HEK293 (cell line): Measurements from ENCODE around the gene ARSD.
"Not testable (repeated sequence)": the region's sequence is repeated elsewhere in the genome, so short reads cannot be mapped to it uniquely, and the experiment has no call there.

Source experiments
- CTCF ChIP-seq: fragments of 450-650 bp; formaldehyde crosslinking; IDR thresholded peaks from 2 replicates; pipeline ENCODE4 v1.5.1; 2016; ENCODE audit warnings: missing biosample characterization, missing genetic modification characterization
- HOXD13 ChIP-seq: sonication (generic); formaldehyde crosslinking; IDR thresholded peaks from 2 replicates; pipeline ENCODE4 v1.8.0; 2022; ENCODE audit warnings: missing genetic modification reagents, borderline replicate concordance
- KLF1 ChIP-seq: fragments of 450-650 bp; formaldehyde crosslinking; IDR thresholded peaks from 2 replicates; pipeline ENCODE4 v1.5.1; 2016; ENCODE audit warnings: missing biosample characterization, missing genetic modification characterization
- SP2 ChIP-seq: fragments of 450-650 bp; formaldehyde crosslinking; IDR thresholded peaks from 2 replicates; pipeline ENCODE4 v1.5.1; 2016; ENCODE audit warnings: missing biosample characterization, missing genetic modification characterization
- TRIM28 ChIP-seq: IDR thresholded peaks from 2 replicates; pipeline ENCODE4 v1.6.1; 2011; ENCODE audit warnings: low read length, control low read depth, borderline replicate concordance
- ZNF114 ChIP-seq: fragments of 450-650 bp; formaldehyde crosslinking; IDR thresholded peaks from 2 replicates; pipeline ENCODE4 v1.5.0; 2017; ENCODE audit warnings: missing biosample characterization, missing genetic modification characterization
- ZNF138 ChIP-seq: fragments of 450-650 bp; formaldehyde crosslinking; IDR thresholded peaks from 2 replicates; pipeline ENCODE4 v1.5.1; 2016; ENCODE audit warnings: missing biosample characterization, missing genetic modification characterization, borderline replicate concordance
- ZNF24 ChIP-seq: fragments of 450-650 bp; formaldehyde crosslinking; IDR thresholded peaks from 2 replicates; pipeline ENCODE4 v1.5.1; 2016; ENCODE audit warnings: missing biosample characterization, missing genetic modification characterization
- ZNF350 ChIP-seq: fragments of 450-650 bp; formaldehyde crosslinking; IDR thresholded peaks from 2 replicates; pipeline ENCODE4 v1.5.0; 2017; ENCODE audit warnings: missing biosample characterization, mild to moderate bottlenecking, missing genetic modification characterization
- ZNF473 ChIP-seq: fragments of 450-650 bp; formaldehyde crosslinking; IDR thresholded peaks from 2 replicates; pipeline ENCODE4 v1.5.1; 2017; ENCODE audit warnings: missing biosample characterization, missing genetic modification characterization
- TF ChIP-seq, protein P1 (sequence below): fragments of 450-650 bp; formaldehyde crosslinking; IDR thresholded peaks from 2 replicates; pipeline ENCODE4 v1.5.1; 2016; ENCODE audit warnings: missing biosample characterization, missing genetic modification characterization
- TF ChIP-seq, protein P2 (sequence below): fragments of 450-650 bp; formaldehyde crosslinking; IDR thresholded peaks from 2 replicates; pipeline ENCODE4 v1.5.1; 2016; ENCODE audit warnings: missing biosample characterization, missing genetic modification characterization

GRCh38 chrX:2978639-2979038 lies 49.5 kb upstream of the ARSD start:
- TF ChIP-seq CTCF (tag by site-specific recombination); ZNF114 (tag by site-specific recombination); ZNF24 (tag by site-specific recombination); KLF1 (tag by site-specific recombination); ZNF138 (tag by site-specific recombination); ZNF350; TRIM28; SP2 (tag by site-specific recombination); ZNF473 (tag by site-specific recombination); HOXD13 (CRISPR knock-in tag): not testable (repeated sequence)
- TF ChIP-seq, protein P1, sequence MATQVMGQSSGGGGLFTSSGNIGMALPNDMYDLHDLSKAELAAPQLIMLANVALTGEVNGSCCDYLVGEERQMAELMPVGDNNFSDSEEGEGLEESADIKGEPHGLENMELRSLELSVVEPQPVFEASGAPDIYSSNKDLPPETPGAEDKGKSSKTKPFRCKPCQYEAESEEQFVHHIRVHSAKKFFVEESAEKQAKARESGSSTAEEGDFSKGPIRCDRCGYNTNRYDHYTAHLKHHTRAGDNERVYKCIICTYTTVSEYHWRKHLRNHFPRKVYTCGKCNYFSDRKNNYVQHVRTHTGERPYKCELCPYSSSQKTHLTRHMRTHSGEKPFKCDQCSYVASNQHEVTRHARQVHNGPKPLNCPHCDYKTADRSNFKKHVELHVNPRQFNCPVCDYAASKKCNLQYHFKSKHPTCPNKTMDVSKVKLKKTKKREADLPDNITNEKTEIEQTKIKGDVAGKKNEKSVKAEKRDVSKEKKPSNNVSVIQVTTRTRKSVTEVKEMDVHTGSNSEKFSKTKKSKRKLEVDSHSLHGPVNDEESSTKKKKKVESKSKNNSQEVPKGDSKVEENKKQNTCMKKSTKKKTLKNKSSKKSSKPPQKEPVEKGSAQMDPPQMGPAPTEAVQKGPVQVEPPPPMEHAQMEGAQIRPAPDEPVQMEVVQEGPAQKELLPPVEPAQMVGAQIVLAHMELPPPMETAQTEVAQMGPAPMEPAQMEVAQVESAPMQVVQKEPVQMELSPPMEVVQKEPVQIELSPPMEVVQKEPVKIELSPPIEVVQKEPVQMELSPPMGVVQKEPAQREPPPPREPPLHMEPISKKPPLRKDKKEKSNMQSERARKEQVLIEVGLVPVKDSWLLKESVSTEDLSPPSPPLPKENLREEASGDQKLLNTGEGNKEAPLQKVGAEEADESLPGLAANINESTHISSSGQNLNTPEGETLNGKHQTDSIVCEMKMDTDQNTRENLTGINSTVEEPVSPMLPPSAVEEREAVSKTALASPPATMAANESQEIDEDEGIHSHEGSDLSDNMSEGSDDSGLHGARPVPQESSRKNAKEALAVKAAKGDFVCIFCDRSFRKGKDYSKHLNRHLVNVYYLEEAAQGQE, result not testable (repeated sequence)
- TF ChIP-seq, protein P2, sequence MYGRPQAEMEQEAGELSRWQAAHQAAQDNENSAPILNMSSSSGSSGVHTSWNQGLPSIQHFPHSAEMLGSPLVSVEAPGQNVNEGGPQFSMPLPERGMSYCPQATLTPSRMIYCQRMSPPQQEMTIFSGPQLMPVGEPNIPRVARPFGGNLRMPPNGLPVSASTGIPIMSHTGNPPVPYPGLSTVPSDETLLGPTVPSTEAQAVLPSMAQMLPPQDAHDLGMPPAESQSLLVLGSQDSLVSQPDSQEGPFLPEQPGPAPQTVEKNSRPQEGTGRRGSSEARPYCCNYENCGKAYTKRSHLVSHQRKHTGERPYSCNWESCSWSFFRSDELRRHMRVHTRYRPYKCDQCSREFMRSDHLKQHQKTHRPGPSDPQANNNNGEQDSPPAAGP (tag by site-specific recombination), result not testable (repeated sequence)
